ENCODE measurements around the gene ZNF593.

- TF ChIP-seq CTCF (IDR thresholded peaks at IDR 0.05) (no peak), POLR2AphosphoS5 (IDR thresholded peaks at IDR 0.05) (no peak), POLR2A (IDR thresholded peaks at IDR 0.05) (no peak), EP300 (IDR thresholded peaks at IDR 0.05; ENCODE audit: low read depth) (no peak)
Observed at GRCh38 chr1:26189751-26190275, 20.1 kb downstream of the ZNF593 start.

Measured in transverse colon (tissue), 4 donors.